PC-9 (cell line): ENCODE measurements around the gene BOLA2B. TPM values are rescaled to one million over a fixed set of nuclear protein-coding genes. Genes with fewer than 3 reads are reported as not detected.
"Not testable (repeated sequence)": the region's sequence is repeated elsewhere in the genome, so short reads cannot be mapped to it uniquely, and the experiment has no call there.

Experiments
- Bru-seq: library from RNA; stranded (reverse); fragments of 400-500 nt; gene quantifications from one replicate; lab custom pipeline; 2021; lab: Mats Ljungman, UMichigan
- BruChase-seq, 2 experiments: library from RNA; stranded (reverse); fragments of 400-500 nt; gene quantifications; one replicate each; lab custom pipeline; 2021; lab: Mats Ljungman, UMichigan
- BruUV-seq: library from RNA; stranded (reverse); fragments of 400-500 nt; replicated peaks from 2 replicates; lab custom pipeline; 2021; lab: Mats Ljungman, UMichigan
- CTCF ChIA-PET: fragments of 300-600 bp; sonication (Branson Sonifier 250); formaldehyde crosslinking; loops from one replicate; lab custom pipeline; 2022; ENCODE audit warnings: antibody characterized with exemption; lab: Charles Lee
- POLR2A ChIA-PET: fragments of 300-600 bp; sonication (Branson Sonifier 250); formaldehyde crosslinking; loops from one replicate; lab custom pipeline; 2022; ENCODE audit warnings: antibody characterized with exemption; ENCODE audit not compliant: unreplicated experiment; lab: Charles Lee
- DNase-seq, 2 experiments: peaks; one replicate each; pipeline versions ENCODE4 v3.0.0 to v3.0.0-alpha.2; 2015 to 2022; ENCODE audit warnings: mixed read lengths in 1 of 2
- H2AFZ ChIP-seq: fragments of 200-600 bp; sonication (generic); 2 replicates; pipeline ENCODE4 v1.8.1; 2017; ENCODE audit warnings: antibody characterized with exemption
- H3F3A ChIP-seq: fragments of 200-600 bp; sonication (generic); 2 replicates; pipeline ENCODE4 v1.8.1; 2017; ENCODE audit warnings: antibody characterized with exemption, mild to moderate bottlenecking, low read depth; ENCODE audit not compliant: insufficient read depth
- H3K27ac ChIP-seq: fragments of 200-600 bp; sonication (generic); 2 replicates; pipeline ENCODE4 v1.6.1; 2016; ENCODE audit warnings: mixed run types
- H3K27me3 ChIP-seq: fragments of 200-600 bp; sonication (generic); 2 replicates; pipeline ENCODE4 v1.6.1; 2016; ENCODE audit warnings: low read depth, mixed run types; ENCODE audit not compliant: insufficient read depth
- H3K36me3 ChIP-seq: fragments of 200-600 bp; sonication (generic); 2 replicates; pipeline ENCODE4 v1.6.1; 2016; ENCODE audit warnings: low read depth, mixed run types
- H3K4me1 ChIP-seq: fragments of 200-600 bp; sonication (generic); replicated peaks from 2 replicates; pipeline ENCODE4 v1.6.1; 2016; ENCODE audit warnings: mixed run types; ENCODE audit not compliant: insufficient read depth
- H3K4me2 ChIP-seq: fragments of 200-600 bp; sonication (generic); 2 replicates; pipeline ENCODE4 v1.6.1; 2017; ENCODE audit warnings: mixed run types
- H3K4me3 ChIP-seq: fragments of 200-600 bp; sonication (generic); 2 replicates; pipeline ENCODE4 v1.6.1; 2016; ENCODE audit warnings: mixed run types
- H3K79me2 ChIP-seq: fragments of 200-600 bp; sonication (generic); 2 replicates; pipeline ENCODE4 v1.6.1; 2017; ENCODE audit warnings: low read depth, mixed run types
- H3K9me2 ChIP-seq: fragments of 200-600 bp; sonication (generic); 2 replicates; pipeline ENCODE4 v1.8.1; 2017; ENCODE audit warnings: mild to moderate bottlenecking; ENCODE audit not compliant: insufficient read depth
- H3K9me3 ChIP-seq: fragments of 200-600 bp; sonication (generic); 2 replicates; pipeline ENCODE4 v1.8.1; 2016; ENCODE audit warnings: low read depth; ENCODE audit not compliant: insufficient read depth
- H4K20me1 ChIP-seq: fragments of 200-600 bp; sonication (generic); 2 replicates; pipeline ENCODE4 v1.8.1; 2017; ENCODE audit not compliant: insufficient read depth
- intact Hi-C: fragments of 100-400 bp; cut with micrococcal nuclease; formaldehyde crosslinking; loops from one replicate; pipeline ENCODE4 v1.10.0; 2022; ENCODE audit not compliant: unreplicated experiment
- long read RNA-seq: library from polyadenylated mRNA; stranded (forward); transcript quantifications from one replicate; pipeline ENCODE4 v2.0.0, GENCODE V29; 2022
- total RNA-seq: library from RNA; stranded (reverse); gene quantifications from 2 replicates; pipeline ENCODE4 v1.2.3, GENCODE V29; 2021

The BOLA2B gene
- total RNA-seq (258 and 379 TPM in 2 replicates), Bru-seq, nascent RNA (percentile 13 among the genes with signal in this experiment), BruChase-seq, experiment 1, labeled RNA remaining after a 2-hour chase (percentile 22 among the genes with signal in this experiment), BruChase-seq, experiment 2, labeled RNA remaining after a 6-hour chase (percentile 47 among the genes with signal in this experiment)
- long read RNA-seq, transcript BOLA2B-201 (3 exons, 1,012 nt) = major isoform, 165 of 183 reads
- long read RNA-seq, transcript BOLA2B-202 (2 exons, 307 nt) = minor isoform, 9 of 183 reads
- long read RNA-seq, partial matches to known transcripts = 0 of 183 reads
- long read RNA-seq, other reads (novel, unspliced or antisense) = 4 of 183 reads

- intact Hi-C loops, H3K27me3 ChIP-seq, H3K9me2 ChIP-seq, H3F3A ChIP-seq, POLR2A ChIA-PET, CTCF ChIA-PET, BruUV-seq, H3K27ac ChIP-seq, H3K9me3 ChIP-seq, H3K36me3 ChIP-seq, DNase-seq, H3K4me1 ChIP-seq, H3K79me2 ChIP-seq, H4K20me1 ChIP-seq, H2AFZ ChIP-seq: not testable (repeated sequence)
- Histone ChIP-seq H3K4me2 (peak within 1 kb of the TSS; percentile 82), H3K4me3 (peak within 1 kb of the TSS; percentile 66)
Observed at GRCh38 chr16:30193615-30194014, at the start of gene BOLA2B, which contains the start of gene SLX1A. BOLA2B (minus strand) TSS chr16:30193666; CDS start chr16:30193595, 71 bp downstream. SLX1A (plus strand) TSS chr16:30193875; CDS start chr16:30194085, 210 bp downstream.

- intact Hi-C loops, H3K4me2 ChIP-seq, H3K27ac ChIP-seq, H3K9me3 ChIP-seq, H3K79me2 ChIP-seq, H3K36me3 ChIP-seq, H4K20me1 ChIP-seq, H3K9me2 ChIP-seq, BruUV-seq, H2AFZ ChIP-seq, H3F3A ChIP-seq, H3K4me3 ChIP-seq, CTCF ChIA-PET, H3K27me3 ChIP-seq, H3K4me1 ChIP-seq, POLR2A ChIA-PET: not testable (repeated sequence)
- DNase-seq = peak in 1 of 2 experiments; percentile 4
Observed at GRCh38 chr16:30217082-30217481, 23.6 kb upstream of the BOLA2B start.

GRCh38 chr16:30211414-30211813, 17.9 kb upstream of the BOLA2B start:
- H3K9me3 ChIP-seq, H2AFZ ChIP-seq, H3K27me3 ChIP-seq, BruUV-seq, intact Hi-C loops, H3K27ac ChIP-seq, H3K4me3 ChIP-seq, H3K79me2 ChIP-seq, CTCF ChIA-PET, DNase-seq, H3K9me2 ChIP-seq, POLR2A ChIA-PET, H3K36me3 ChIP-seq, H4K20me1 ChIP-seq, H3F3A ChIP-seq, H3K4me2 ChIP-seq, H3K4me1 ChIP-seq: not testable (repeated sequence)

GRCh38 chr16:30209032-30209431, 15.6 kb upstream of the BOLA2B start:
- H4K20me1 ChIP-seq, CTCF ChIA-PET, H3K9me3 ChIP-seq, POLR2A ChIA-PET, H3K27ac ChIP-seq, H3K36me3 ChIP-seq, intact Hi-C loops, H3K4me3 ChIP-seq, H3K27me3 ChIP-seq, H3F3A ChIP-seq, BruUV-seq, H3K9me2 ChIP-seq, H3K4me1 ChIP-seq, H3K79me2 ChIP-seq, H2AFZ ChIP-seq, H3K4me2 ChIP-seq: not testable (repeated sequence)
- DNase-seq = peak in 1 of 2 experiments; percentile 93

- BruUV-seq, H3K9me2 ChIP-seq, H3K9me3 ChIP-seq, CTCF ChIA-PET, H3K4me2 ChIP-seq, H3K4me1 ChIP-seq, H3K36me3 ChIP-seq, H3K4me3 ChIP-seq, H4K20me1 ChIP-seq, H2AFZ ChIP-seq, H3F3A ChIP-seq, H3K27ac ChIP-seq, H3K79me2 ChIP-seq, intact Hi-C loops, H3K27me3 ChIP-seq: not testable (repeated sequence)
- DNase-seq = peak in 1 of 2 experiments; percentile 83
- POLR2A ChIA-PET = interaction anchor here (0.5 to 0.7 kb wide), 3 partner anchors 62 to 200 kb away, joined by 3 to 5 read pairs (median 3); no protein-coding TSS in a partner anchor
Observed at GRCh38 chr16:30207063-30207704, 13.7 kb upstream of the BOLA2B start.

- peak overlapping the region; percentile 68 for H3K4me2 ChIP-seq
Observed at GRCh38 chr16:30206252-30206651, 12.8 kb upstream of the BOLA2B start.

More at GRCh38 chr16:30206252-30206651, 12.8 kb upstream of the BOLA2B start:
- DNase-seq, H3K9me2 ChIP-seq, H2AFZ ChIP-seq, intact Hi-C loops, H3F3A ChIP-seq, BruUV-seq, H3K27me3 ChIP-seq, H3K9me3 ChIP-seq, H3K36me3 ChIP-seq, CTCF ChIA-PET, POLR2A ChIA-PET, H3K79me2 ChIP-seq, H3K4me1 ChIP-seq, H4K20me1 ChIP-seq: not testable (repeated sequence)
- peak overlapping the region; percentile 60; the same call in 1 of the 2 replicates for H3K4me3 ChIP-seq
- peak overlapping the region; percentile 54; the same call in 1 of the 2 replicates for H3K27ac ChIP-seq
